GM18499 (cell line): ENCODE measurements around the gene TNFAIP6.
A peak's percentile ranks its signal among the peaks of the same experiment; 100 is the strongest.
"Not testable (repeated sequence)": the region's sequence is repeated elsewhere in the genome, so short reads cannot be mapped to it uniquely, and the experiment has no call there.

ENCODE experiments used
- ATAC-seq: cut with Tn5 transposase; IDR thresholded peaks from one replicate; pipeline ENCODE4 v1.9.1; 2021; ENCODE audit warnings: moderate number of reproducible peaks; ENCODE audit not compliant: insufficient read depth, unreplicated experiment

The TNFAIP6 gene

DNA sequence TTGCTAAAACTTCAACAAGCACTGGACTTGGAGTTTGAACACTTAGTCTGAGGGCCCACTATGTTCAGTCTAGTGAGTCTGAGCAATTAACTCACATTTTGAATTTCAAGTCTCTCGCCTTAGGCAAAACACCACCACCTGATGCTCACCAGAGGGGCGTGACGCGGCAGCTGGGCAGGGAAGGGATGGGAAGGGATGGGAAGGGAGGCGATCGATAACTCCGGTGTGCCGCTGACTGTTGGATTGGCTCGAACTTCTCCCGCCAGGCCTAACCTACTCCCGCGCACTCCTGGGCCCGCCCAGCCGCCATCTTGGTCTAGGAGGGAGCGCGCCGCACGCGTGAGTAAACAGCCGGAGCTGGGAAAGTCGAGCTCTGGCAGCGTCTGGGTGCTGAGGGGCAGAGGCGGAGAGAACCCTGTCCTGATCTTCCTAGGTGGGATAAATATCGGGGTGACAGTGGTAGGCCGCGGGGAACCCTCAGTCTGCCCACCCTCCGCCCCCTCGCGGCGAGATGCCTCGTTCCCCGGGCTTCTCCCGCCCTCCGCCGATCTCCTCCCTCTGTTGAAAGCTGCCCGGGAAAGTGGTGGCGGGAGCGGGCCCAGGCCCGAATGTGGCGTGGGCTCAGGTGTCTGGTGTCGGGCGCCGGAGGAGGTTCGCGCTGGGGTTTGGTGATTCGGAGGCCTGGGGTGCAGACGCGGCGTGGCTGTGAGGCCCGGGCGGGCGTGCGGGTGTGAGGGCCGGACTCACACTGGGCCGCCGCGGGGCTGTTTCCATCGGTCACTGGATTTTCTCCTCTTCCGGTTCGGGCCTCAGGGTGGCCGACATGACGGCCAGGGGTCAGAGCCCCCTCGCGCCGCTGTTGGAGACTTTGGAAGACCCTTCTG is 52.5 kb downstream of the TNFAIP6 start, which contains the start of gene RIF1:
TSS of gene RIF1 (plus strand) at position 302 of the 884 bp plus-strand sequence. CDS start at position 824, 522 bp downstream.
- ATAC-seq = peak; percentile 81

DNA sequence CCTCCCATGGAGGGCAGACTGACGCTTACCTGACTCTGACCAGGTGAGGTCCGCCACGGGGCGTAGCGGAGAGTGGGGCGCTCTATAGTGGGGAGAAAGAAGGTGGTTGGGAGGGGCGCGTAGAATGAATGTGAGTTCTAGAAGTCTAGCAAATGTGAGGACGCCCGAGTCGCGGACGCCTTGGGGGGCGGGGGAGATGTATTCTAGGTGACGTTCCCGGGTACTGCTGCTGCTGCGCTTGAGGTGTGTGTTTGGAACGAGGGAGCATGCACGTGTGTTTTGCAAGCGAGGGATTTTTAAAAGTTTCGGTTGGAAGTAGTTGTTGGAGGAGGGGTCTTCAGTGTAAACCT is 53.1 kb downstream of the TNFAIP6 start:
- peak; percentile 23 for ATAC-seq

DNA sequence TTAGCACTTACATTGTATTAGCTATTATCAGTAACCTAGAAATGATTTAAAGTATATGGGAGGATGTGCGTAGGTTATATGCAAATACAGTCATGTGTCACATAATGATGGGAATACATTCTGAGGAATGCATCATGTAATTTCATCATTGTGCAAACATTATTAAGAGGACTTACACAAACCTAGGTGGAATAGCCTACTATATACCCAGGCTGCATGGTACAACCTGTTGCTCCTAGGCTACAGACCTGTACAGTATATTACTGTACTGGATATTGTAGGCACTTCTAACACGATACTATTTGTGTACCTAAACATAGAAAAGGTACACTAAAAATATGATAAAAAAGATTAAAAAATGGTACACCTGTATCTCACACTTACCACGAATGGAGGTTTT is 60.3 kb downstream of the TNFAIP6 start:
- no peak for ATAC-seq

DNA sequence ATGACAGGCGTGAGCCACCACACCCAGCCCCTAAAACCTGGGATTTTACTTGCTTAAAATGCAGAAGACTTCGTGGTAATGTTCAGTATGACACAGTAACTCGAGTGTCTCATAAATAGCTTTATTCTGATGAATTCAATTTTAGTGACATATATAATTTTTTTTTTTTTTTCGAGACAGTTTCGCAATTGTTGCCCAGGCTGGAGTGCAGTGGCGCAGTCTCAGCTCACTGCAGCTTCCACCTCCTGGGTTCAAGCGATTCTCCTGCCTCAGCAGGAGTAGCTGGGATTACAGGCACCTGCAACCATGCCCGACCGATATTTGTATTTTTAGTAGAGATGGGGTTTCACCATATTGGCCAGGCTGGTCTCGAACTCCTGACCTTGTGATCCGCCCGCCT is 64.3 kb downstream of the TNFAIP6 start:
- ATAC-seq = not testable (repeated sequence)

DNA sequence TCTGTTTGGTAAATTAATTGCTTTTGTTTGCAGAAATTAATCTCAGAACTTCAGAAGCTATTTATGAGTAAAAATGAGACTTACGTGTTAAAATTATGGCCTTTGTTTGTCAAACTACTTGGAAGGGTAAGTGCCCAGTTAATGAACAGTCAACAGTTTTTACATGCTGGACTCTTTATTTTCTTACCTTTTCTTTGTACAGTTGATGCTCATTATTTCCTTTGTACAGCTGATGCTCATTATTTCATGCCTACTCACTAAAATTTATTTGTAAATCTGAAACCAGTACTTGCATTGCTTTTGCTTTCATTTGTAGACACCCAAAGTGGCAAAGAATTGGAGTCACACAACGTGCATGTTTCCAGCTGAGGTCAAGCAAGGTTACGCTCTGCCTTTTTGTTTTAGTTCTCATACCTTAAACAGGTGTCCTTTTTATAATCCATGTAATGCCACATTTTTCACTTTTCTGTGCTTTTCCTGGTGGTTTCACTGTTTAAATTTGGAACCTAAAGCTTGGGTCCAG is 65.6 kb downstream of the TNFAIP6 start:
- ATAC-seq = no peak

DNA sequence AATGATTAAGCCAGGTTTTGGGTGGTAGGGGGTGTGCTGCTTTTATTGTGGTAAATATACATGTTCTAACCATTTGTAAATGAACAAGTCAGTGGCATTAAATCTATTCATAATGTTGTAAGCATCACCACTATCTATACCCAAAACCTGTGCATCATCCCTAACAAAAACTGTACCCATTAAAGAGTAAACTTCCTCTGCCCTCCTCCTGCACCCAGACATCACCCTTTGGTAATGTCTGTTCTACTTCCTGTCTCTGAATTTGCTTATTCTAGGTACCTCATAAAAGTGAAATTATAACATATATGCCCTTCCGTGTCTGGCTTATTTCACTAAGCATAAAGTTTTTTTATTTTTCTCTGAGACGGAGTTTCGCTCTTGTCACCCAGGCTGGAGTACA is 66.4 kb downstream of the TNFAIP6 start:
- ATAC-seq = no peak
